Uterine smooth muscle cell (primary cell): ENCODE measurements around the gene PPIAL4G. TPM values are rescaled to one million over a fixed set of nuclear protein-coding genes. Genes with fewer than 3 reads are reported as not detected.

Source experiments
- total RNA-seq: library from RNA; depleted of rRNA; stranded (reverse); fragments of >200 nt; gene quantifications from 2 replicates; pipeline ENCODE4 v1.2.3, GENCODE V29; 2014

The PPIAL4G gene
- under 0.01 TPM in 1 of 2 replicates, not detected in the other for total RNA-seq

GRCh38 chr1:148483029-148483428 is at the start of gene PPIAL4G:
Gene PPIAL4G, minus strand, starts transcription at chr1:148483302. Its CDS starts 50 bp downstream, at chr1:148483252.

Other genes starting within 250 kb of the PPIAL4G start
- 47.0 and 62.9 TPM in 2 replicates for gene NBPF14, start 112.7 kb upstream of the PPIAL4G start, total RNA-seq